K562 (cell line): Measurements from ENCODE around the gene AGO3. TPM values are rescaled to one million over a fixed set of nuclear protein-coding genes. Genes with fewer than 3 reads are reported as not detected.

Experiments used
- ADNP ChIP-seq: fragments of 200-800 bp; sonication (Bioruptor generic); IDR thresholded peaks from 2 replicates; pipeline ENCODE4 v1.6.1; 2016; ENCODE audit warnings: missing genetic modification characterization, missing compliant biosample characterization
- ARID2 ChIP-seq: fragments of 450-650 bp; IDR thresholded peaks from 2 replicates; pipeline ENCODE4 v1.6.1; 2017; ENCODE audit warnings: antibody characterized with exemption, mild to moderate bottlenecking
- CC2D1A ChIP-seq: fragments of 450-650 bp; IDR thresholded peaks from 2 replicates; pipeline ENCODE4 v1.6.1; 2017; ENCODE audit warnings: mild to moderate bottlenecking
- COPS2 ChIP-seq: fragments of 450-650 bp; conservative IDR thresholded peaks from 2 replicates; pipeline ENCODE4 v1.6.1; 2016; ENCODE audit warnings: mild to moderate bottlenecking, moderate library complexity
- CTCF ChIP-seq, 3 experiments: IDR thresholded peaks in 2 of 3; conservative IDR thresholded peaks in 1 of 3; 2 replicates each; pipeline ENCODE4 v1.5.1; 2011 to 2012; ENCODE audit warnings: low read length in 3 of 3, mild to moderate bottlenecking in 3 of 3, control low read depth in 2 of 3, improper control_type of control experiment in 1 of 3, inconsistent platforms in 1 of 3, low read depth in 1 of 3, mixed read lengths in 1 of 3, moderate library complexity in 1 of 3; ENCODE audit not compliant: insufficient read depth in 2 of 3
- KHSRP ChIP-seq: fragments of 450-650 bp; IDR thresholded peaks from 2 replicates; pipeline ENCODE4 v1.6.1; 2017
- LCOR ChIP-seq: sonication (generic); formaldehyde crosslinking; IDR thresholded peaks from 2 replicates; pipeline ENCODE4 v1.8.0; 2022; ENCODE audit warnings: mild to moderate bottlenecking, missing genetic modification reagents
- MEF2A ChIP-seq: IDR thresholded peaks from 2 replicates; pipeline ENCODE4 v1.6.1; 2011; ENCODE audit warnings: low read depth, mild to moderate bottlenecking, low read length, moderate library complexity; ENCODE audit not compliant: control insufficient read depth
- MTA2 ChIP-seq: fragments of 450-650 bp; IDR thresholded peaks from 2 replicates; pipeline ENCODE4 v1.6.1; 2016; ENCODE audit warnings: low read depth
- NFRKB ChIP-seq: fragments of 450-650 bp; IDR thresholded peaks from 2 replicates; pipeline ENCODE4 v1.6.1; 2016; ENCODE audit warnings: low read depth
- NR2F6 ChIP-seq: fragments of 450-650 bp; formaldehyde crosslinking; IDR thresholded peaks from 2 replicates; pipeline ENCODE4 v1.4.0; 2020; ENCODE audit warnings: mild to moderate bottlenecking
- PATZ1 ChIP-seq: fragments of 250-450 bp; sonication (Bioruptor Pico); IDR thresholded peaks from 2 replicates; pipeline ENCODE4 v1.5.0; 2020; ENCODE audit warnings: mild to moderate bottlenecking, borderline replicate concordance
- PCBP1 ChIP-seq: fragments of 200-400 bp; formaldehyde crosslinking; IDR thresholded peaks from 2 replicates; pipeline ENCODE4 v1.6.1; 2018; ENCODE audit warnings: mild to moderate bottlenecking, low read depth, low read length; ENCODE audit not compliant: poor library complexity, severe bottlenecking
- RBFOX2 ChIP-seq: fragments of 200-400 bp; formaldehyde crosslinking; IDR thresholded peaks from 2 replicates; pipeline ENCODE4 v1.6.1; 2017; ENCODE audit warnings: low read depth, mild to moderate bottlenecking, low read length, moderate library complexity
- RUNX1 ChIP-seq: sonication (generic); IDR thresholded peaks from 2 replicates; pipeline ENCODE4 v1.6.1; 2016; ENCODE audit warnings: antibody characterized with exemption, low read depth
- SMAD4 ChIP-seq: fragments of 250-450 bp; sonication (Bioruptor Pico); conservative IDR thresholded peaks from 2 replicates; pipeline ENCODE4 v1.8.0; 2021; ENCODE audit warnings: inconsistent platforms, mild to moderate bottlenecking, moderate library complexity
- TBP ChIP-seq: optimal IDR thresholded peaks from 2 replicates; pipeline ENCODE3; 2011; ENCODE audit warnings: low read depth, low read length, improper control_type of control experiment
- ZNF263 ChIP-seq: sonication (generic); formaldehyde crosslinking; IDR thresholded peaks from 2 replicates; pipeline ENCODE4 v1.8.0; 2022; ENCODE audit warnings: mild to moderate bottlenecking, missing genetic modification reagents, borderline replicate concordance
- ZNF655 ChIP-seq: fragments of 250-450 bp; sonication (Bioruptor Pico); IDR thresholded peaks from 2 replicates; pipeline ENCODE4 v1.5.0; 2021
- polyA plus RNA-seq, 8 experiments: library from polyadenylated mRNA; depleted of rRNA in 4 of 8; stranded (reverse) in 5 of 8; unstranded in 3 of 8; fragments of >200 nt; fragmentation: Nextera tagmentation in 2 of 8; fragmentation: Illumina TruSeq in 1 of 8; extraction: Ambion mirVana in 2 of 8; extraction: Trizol in 1 of 8; gene quantifications; 2 replicates each; pipeline versions ENCODE4 v1.2.1 to v1.2.3, GENCODE V29; 2011 to 2014; ENCODE audit warnings: inconsistent platforms in 1 of 8, missing spikeins in 1 of 8
- total RNA-seq, 7 experiments: library from RNA; depleted of rRNA in 6 of 7; stranded (reverse); fragments of >200 nt in 6 of 7; fragmentation: Illumina TruSeq in 2 of 7; extraction: Trizol in 2 of 7; gene quantifications; 2 replicates each; pipeline versions ENCODE4 v1.2.1 to v1.2.3, GENCODE V29; 2011 to 2021; ENCODE audit warnings: low replicate concordance in 1 of 7

AGO3 gene
- total and polyA plus RNA-seq, 9 of the 15 experiments (the other 6 are each of a cell fraction or from before 2014, with no cell fraction given): 4.5 to 41.5 (median 22.7) TPM

DNA sequence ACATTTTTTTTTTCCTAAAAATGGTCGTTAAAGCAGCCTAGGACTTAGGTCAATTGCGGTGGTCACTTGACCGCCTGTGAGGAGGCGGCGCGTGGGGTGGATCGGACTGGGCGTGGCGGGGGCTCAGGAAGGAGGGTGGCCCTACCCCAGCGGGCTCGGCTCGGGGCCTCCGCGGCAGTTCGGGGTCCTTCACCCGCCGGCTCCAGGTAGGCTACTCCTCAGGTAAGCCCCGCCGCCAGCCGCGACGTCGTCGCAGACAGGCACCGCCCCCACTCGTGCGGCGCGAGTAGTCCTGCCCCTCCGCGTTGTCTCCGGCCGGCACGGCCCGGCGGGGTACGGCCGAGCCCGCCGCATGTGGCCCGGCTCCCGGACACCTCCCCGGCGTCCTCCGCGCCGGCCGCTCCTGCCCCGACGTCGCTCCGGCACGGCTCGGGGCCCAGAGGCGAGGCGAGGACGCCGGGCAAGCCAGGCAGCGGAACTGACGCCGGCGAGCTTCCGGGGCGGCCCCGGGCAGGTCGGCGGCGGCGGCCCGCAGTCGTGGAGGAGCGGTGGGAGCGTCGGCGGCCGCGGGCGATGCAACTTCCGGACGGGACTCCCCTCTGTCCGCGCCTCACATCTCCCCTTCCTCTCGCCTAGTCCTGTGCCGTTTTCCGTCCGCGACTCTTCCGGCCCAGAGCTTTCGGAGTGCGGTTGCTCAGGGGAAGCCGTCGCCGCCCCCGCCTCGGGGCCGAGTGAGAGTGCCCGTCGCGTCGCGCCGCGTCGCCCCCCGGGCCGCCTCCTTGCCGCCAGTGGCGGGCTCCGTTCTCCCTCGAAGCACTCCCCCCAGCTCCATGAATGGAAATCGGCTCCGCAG, at the start of gene AGO3 (continued):
- TF ChIP-seq PATZ1 (CRISPR knock-in tag) (no peak), ZNF655 (CRISPR knock-in tag) (no peak), ARID2 (0 out of 2 replicates have a peak, but pooled peaks have one; percentile 34), CC2D1A (0 out of 2 replicates have a peak, but pooled peaks have one; percentile 6), RBFOX2 (peak; percentile 96), NR2F6 (CRISPR knock-in tag) (no peak), SMAD4 (CRISPR knock-in tag) (peak; percentile 91), CTCF (IDR thresholded peaks at IDR 0.05 in 2 of 3, conservative IDR thresholded peaks at IDR 0.05 in 1 of 3; ENCODE audit: insufficient read depth in 2 of 3, low read depth in 1 of 3, low read length in 3 of 3) (no peak), KHSRP (no peak), PCBP1 (no peak), COPS2 (no peak), MEF2A (peak; percentile 1; the same call in 1 of the 2 replicates), ZNF263 (CRISPR knock-in tag) (peak; percentile 76; the same call in 1 of the 2 replicates), ADNP (tag) (no peak), NFRKB (no peak), LCOR (CRISPR knock-in tag) (no peak), RUNX1 (no peak; the same call in 1 of the 2 replicates), MTA2 (no peak), TBP (peak; percentile 84)
